ENCODE data around the gene PRDX3. TPM values are rescaled to one million over a fixed set of nuclear protein-coding genes. Genes with fewer than 3 reads are reported as not detected.

The PRDX3 gene
- total RNA-seq, 2 donors from 2014 or later = 123 to 167 TPM

DNA sequence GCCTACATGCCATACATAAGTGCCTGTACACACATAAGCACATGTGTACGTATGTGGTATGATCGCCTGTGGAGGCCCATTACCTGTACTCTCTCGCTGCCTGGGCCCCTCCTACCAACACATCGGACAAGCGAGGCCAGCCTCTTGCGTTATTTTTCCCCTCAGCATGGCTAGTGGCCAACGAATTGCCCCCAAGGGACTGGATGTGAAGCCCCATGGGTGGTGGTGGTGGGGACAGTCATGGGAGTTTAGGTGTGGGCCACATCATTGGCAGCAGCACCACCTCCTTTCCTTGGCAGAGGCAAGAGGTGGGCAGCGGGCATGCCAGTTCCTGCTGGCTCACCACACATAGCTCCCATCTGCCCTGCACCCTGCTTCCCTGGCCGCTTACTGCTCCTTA is 38.8 kb upstream of the PRDX3 start:
- no peak for TF ChIP-seq POLR2AphosphoS5 (IDR thresholded peaks at IDR 0.05)
- no peak for TF ChIP-seq POLR2A (IDR thresholded peaks at IDR 0.05)
- TF ChIP-seq, protein P1, sequence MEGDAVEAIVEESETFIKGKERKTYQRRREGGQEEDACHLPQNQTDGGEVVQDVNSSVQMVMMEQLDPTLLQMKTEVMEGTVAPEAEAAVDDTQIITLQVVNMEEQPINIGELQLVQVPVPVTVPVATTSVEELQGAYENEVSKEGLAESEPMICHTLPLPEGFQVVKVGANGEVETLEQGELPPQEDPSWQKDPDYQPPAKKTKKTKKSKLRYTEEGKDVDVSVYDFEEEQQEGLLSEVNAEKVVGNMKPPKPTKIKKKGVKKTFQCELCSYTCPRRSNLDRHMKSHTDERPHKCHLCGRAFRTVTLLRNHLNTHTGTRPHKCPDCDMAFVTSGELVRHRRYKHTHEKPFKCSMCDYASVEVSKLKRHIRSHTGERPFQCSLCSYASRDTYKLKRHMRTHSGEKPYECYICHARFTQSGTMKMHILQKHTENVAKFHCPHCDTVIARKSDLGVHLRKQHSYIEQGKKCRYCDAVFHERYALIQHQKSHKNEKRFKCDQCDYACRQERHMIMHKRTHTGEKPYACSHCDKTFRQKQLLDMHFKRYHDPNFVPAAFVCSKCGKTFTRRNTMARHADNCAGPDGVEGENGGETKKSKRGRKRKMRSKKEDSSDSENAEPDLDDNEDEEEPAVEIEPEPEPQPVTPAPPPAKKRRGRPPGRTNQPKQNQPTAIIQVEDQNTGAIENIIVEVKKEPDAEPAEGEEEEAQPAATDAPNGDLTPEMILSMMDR (IDR thresholded peaks at IDR 0.05) = no peak
- intact Hi-C loops (cut with DNase I) = no loop called here
- H3K27me3 ChIP-seq (replicated peaks; ENCODE audit: insufficient read depth) = no peaks in the 10 kb centered on the region
- peaks cover 6% of the 10 kb centered on the region for H3K4me1 ChIP-seq (replicated peaks)
- no peak for DNase-seq (ENCODE audit: low spot score)
- H3K9me3 ChIP-seq = no peaks in the 10 kb centered on the region
- H3K27ac ChIP-seq = no peak overlapping the region
- 95% methylated on average over 9 of the region's 9 CpGs for WGBS
- no peaks in the 10 kb centered on the region for H3K36me3 ChIP-seq
- no peak overlapping the region for H3K4me3 ChIP-seq

DNA sequence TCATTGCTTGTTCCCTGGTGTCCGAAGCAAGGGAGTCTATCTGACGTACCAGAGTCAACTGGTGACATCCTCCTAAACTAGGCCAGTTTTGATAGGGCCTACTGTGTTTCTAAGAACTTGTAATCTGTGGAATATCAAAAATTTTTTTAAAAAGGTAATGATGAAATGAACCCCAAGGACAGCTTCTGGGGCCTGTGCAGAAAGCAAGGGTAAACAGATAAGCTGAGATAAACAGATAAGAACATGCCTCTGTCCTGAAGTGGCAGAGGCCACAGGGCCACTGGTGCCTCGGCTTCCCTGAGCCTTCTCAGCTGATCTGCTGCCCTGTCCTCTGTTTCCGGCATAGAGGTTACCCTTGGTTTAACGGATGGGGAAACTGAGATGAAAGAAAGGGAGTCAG is 37.5 kb upstream of the PRDX3 start:
- H3K27ac ChIP-seq = no peak overlapping the region
- WGBS = 85% methylated on average over 5 of the region's 5 CpGs
- DNase-seq (ENCODE audit: low spot score) = no peak

DNA sequence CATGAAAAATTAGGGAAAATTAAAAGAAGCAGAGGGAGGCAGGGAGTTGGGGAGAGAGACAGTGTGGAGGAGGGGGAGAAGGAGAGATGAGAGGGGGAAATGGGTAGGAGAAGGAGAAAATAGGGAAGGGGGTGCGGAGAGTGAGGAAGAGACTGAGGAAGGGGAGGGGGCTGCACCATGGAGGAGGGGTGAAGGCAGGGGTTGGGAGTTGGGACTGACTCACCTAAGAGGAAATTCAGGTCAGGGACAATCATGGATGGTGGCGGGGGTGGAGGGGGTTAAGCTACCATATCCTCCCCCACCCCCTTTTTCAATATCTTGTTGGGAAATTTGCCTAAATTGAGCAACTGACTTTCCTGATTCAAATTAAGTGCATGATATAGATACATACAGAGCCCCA is 36.8 kb upstream of the PRDX3 start:
- TF ChIP-seq POLR2A (IDR thresholded peaks at IDR 0.05) (no peak), POLR2AphosphoS5 (IDR thresholded peaks at IDR 0.05) (no peak)
- TF ChIP-seq, protein P1 (IDR thresholded peaks at IDR 0.05) = no peak
- no peaks in the 10 kb centered on the region for H3K36me3 ChIP-seq
- DNase-seq (ENCODE audit: low spot score) = no peak
- H3K27me3 ChIP-seq (replicated peaks; ENCODE audit: insufficient read depth) = no peaks in the 10 kb centered on the region
- no peak overlapping the region for H3K4me3 ChIP-seq
- intact Hi-C loops (cut with DNase I) = no loop called here
- H3K9me3 ChIP-seq = no peaks in the 10 kb centered on the region
- H3K4me1 ChIP-seq (replicated peaks) = peaks cover 17% of the 10 kb centered on the region
- H3K27ac ChIP-seq = no peak overlapping the region
- 95% methylated on average over 2 of the region's 2 CpGs for WGBS

More for the DNA sequence above, 37.5 kb upstream of the PRDX3 start:
- Histone ChIP-seq H3K4me3 (no peak overlapping the region), H3K9me3 (no peaks in the 10 kb centered on the region), H3K27me3 (replicated peaks; ENCODE audit: insufficient read depth) (no peaks in the 10 kb centered on the region), H3K4me1 (replicated peaks) (peaks cover 17% of the 10 kb centered on the region), H3K36me3 (no peaks in the 10 kb centered on the region)
- TF ChIP-seq POLR2A (IDR thresholded peaks at IDR 0.05) (no peak), POLR2AphosphoS5 (IDR thresholded peaks at IDR 0.05) (no peak)
- TF ChIP-seq, protein P1 (IDR thresholded peaks at IDR 0.05) = no peak
- intact Hi-C loops (cut with DNase I) = no loop called here

DNA sequence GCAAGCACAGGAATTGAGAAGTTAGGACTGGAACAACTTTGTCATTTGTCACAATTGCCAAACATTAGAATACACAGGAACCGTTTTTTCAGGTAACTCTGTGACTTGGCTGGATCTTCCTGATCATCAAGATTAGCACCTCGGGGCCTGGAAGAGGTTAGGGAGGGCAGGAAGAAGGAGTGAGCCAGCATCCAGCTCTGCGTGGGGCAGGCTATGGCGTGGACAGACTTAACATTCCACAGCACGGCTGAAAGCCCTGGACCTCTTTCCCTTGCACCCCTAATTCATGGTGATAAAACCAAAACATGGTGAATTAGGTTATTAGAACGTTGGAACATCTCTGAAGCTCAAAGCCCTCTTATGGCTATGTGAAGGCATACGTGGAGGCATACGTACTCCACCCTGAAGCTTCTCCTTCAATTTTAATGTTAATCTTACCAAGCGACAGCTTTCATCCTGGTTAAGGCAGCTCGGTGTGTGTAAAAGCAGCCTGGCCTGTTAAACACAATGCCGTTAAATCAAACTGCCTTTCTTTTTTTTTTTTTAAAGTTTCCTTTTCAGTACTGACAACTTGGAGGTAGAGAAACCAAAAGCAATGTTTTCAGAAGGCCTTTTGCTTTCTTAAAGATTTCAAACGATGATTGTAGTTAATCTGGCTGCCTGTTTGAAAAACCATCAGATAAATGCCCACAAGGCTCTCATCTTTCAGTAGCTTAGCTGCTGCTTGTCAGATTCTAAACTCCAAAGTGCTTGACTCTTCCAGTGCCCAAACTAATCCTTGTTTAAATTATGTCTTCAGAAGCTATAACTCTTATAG is 33.2 kb upstream of the PRDX3 start:
- peaks cover 24% of the 10 kb centered on the region for H3K4me1 ChIP-seq (replicated peaks)
- DNase-seq (ENCODE audit: low spot score) = no peak
- H3K36me3 ChIP-seq = no peaks in the 10 kb centered on the region
- intact Hi-C loops (cut with DNase I) = no loop called here
- TF ChIP-seq POLR2A (IDR thresholded peaks at IDR 0.05) (no peak), POLR2AphosphoS5 (IDR thresholded peaks at IDR 0.05) (no peak)
- TF ChIP-seq, protein P1 (IDR thresholded peaks at IDR 0.05) = no peak
- no peaks in the 10 kb centered on the region for H3K27me3 ChIP-seq (replicated peaks; ENCODE audit: insufficient read depth)
- H3K9me3 ChIP-seq = no peaks in the 10 kb centered on the region
- 14% methylated on average over 12 of the region's 12 CpGs for WGBS
- peak overlapping the region; percentile 59 to 93 for H3K27ac ChIP-seq
- H3K4me3 ChIP-seq = no peak overlapping the region

DNA sequence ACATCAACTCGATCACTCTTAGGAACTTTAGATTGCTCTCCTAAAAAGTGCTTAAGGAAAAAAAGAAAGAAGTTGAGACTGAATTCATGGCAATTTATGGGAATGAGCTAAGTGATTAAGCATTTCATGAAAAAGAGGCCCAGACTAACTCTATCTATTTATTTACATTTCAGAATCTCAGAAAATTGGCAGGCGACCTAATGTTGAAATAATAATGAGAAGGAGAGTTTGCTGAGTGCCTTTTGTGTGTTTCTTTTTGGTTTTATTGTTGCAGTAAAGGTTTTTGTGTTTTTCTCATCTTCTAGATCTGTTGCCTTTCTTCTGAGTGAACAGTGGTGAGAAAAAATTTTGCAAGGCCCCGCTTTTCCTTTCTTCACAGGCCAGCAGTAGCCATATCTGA is 32.6 kb upstream of the PRDX3 start:
- intact Hi-C loops (cut with DNase I) = no loop called here
- WGBS = 49% methylated on average over 3 of the region's 3 CpGs
- H3K4me3 ChIP-seq = no peak overlapping the region
- H3K27me3 ChIP-seq (replicated peaks; ENCODE audit: insufficient read depth) = no peaks in the 10 kb centered on the region
- H3K9me3 ChIP-seq = no peaks in the 10 kb centered on the region
- peaks cover 27% of the 10 kb centered on the region for H3K4me1 ChIP-seq (replicated peaks)
- DNase-seq (ENCODE audit: low spot score) = no peak
- TF ChIP-seq POLR2AphosphoS5 (IDR thresholded peaks at IDR 0.05) = peak; percentile 39
- TF ChIP-seq, protein P1 (IDR thresholded peaks at IDR 0.05) = no peak
- no peak for TF ChIP-seq POLR2A (IDR thresholded peaks at IDR 0.05)
- H3K27ac ChIP-seq = peak overlapping the region; percentile 59 to 93
- no peaks in the 10 kb centered on the region for H3K36me3 ChIP-seq
